HCEC 1CT (cell line): ENCODE results near the gene HAUS5.
"Not testable (repeated sequence)": the region's sequence is repeated elsewhere in the genome, so short reads cannot be mapped to it uniquely, and the experiment has no call there.

Experiments
- DNase-seq: peaks from one replicate; pipeline ENCODE4 v3.0.0-alpha.2; 2017

The HAUS5 gene

GRCh38 chr19:35643255-35644205 is 31.0 kb downstream of the HAUS5 start:
- peak; percentile 79 for DNase-seq

GRCh38 chr19:35644206-35644986 is 31.9 kb downstream of the HAUS5 start:
- DNase-seq, result peak; percentile 91

GRCh38 chr19:35644987-35645679 is 32.6 kb downstream of the HAUS5 start:
- DNase-seq, result peak; percentile 25

GRCh38 chr19:35645680-35646511 is 33.4 kb downstream of the HAUS5 start:
- DNase-seq, result no peak

GRCh38 chr19:35648017-35648961 is 35.8 kb downstream of the HAUS5 start, which contains the start of gene COX6B1:
Gene COX6B1, plus strand, starts transcription at chr19:35648323. Its CDS starts 2,921 bp downstream, at chr19:35651244.
- peak; percentile 98 for DNase-seq

- no peak for DNase-seq
Observed at GRCh38 chr19:35650581-35650980, 38.0 kb downstream of the HAUS5 start.

- not testable (repeated sequence) for DNase-seq
Observed at GRCh38 chr19:35654828-35655227, 42.3 kb downstream of the HAUS5 start.

- DNase-seq, result no peak
Observed at GRCh38 chr19:35655600-35655999, 43.1 kb downstream of the HAUS5 start.

- no peak for DNase-seq
Observed at GRCh38 chr19:35656700-35657099, 44.2 kb downstream of the HAUS5 start.

- DNase-seq, result peak; percentile 3
Observed at GRCh38 chr19:35657904-35658700, 45.6 kb downstream of the HAUS5 start.

GRCh38 chr19:35661995-35662340 is 49.4 kb downstream of the HAUS5 start:
- DNase-seq, result no peak

- DNase-seq, result no peak
Observed at GRCh38 chr19:35663981-35664380, 51.4 kb downstream of the HAUS5 start.

GRCh38 chr19:35665157-35665556 is 52.6 kb downstream of the HAUS5 start:
- DNase-seq, result no peak

GRCh38 chr19:35665604-35666003 is 53.1 kb downstream of the HAUS5 start:
- DNase-seq, result no peak

- no peak for DNase-seq
Observed at GRCh38 chr19:35666251-35666913, 53.8 kb downstream of the HAUS5 start, which contains the start of gene UPK1A. Gene UPK1A, plus strand, starts transcription at chr19:35666517. Its CDS starts 296 bp downstream, at chr19:35666813.

- no peak for DNase-seq
Observed at GRCh38 chr19:35669566-35669965, 57.0 kb downstream of the HAUS5 start.

- no peak for DNase-seq
Observed at GRCh38 chr19:35669974-35670373, 57.4 kb downstream of the HAUS5 start.

- no peak for DNase-seq
Observed at GRCh38 chr19:35670686-35671085, 58.2 kb downstream of the HAUS5 start.

GRCh38 chr19:35671818-35672217 is 59.3 kb downstream of the HAUS5 start:
- DNase-seq, result no peak
